K562 (cell line): Measurements from ENCODE around the gene ANTKMT. TPM values are rescaled to one million over a fixed set of nuclear protein-coding genes. Genes with fewer than 3 reads are reported as not detected.

Experiments
- AFF4 ChIP-seq: sonication (generic); formaldehyde crosslinking; IDR thresholded peaks from 2 replicates; pipeline ENCODE4 v1.8.0; 2023; ENCODE audit warnings: mild to moderate bottlenecking, missing genetic modification reagents
- ARNT ChIP-seq, 2 experiments: fragments of 450-650 bp; IDR thresholded peaks; 2 replicates each; pipeline ENCODE4 v1.6.1; 2016; ENCODE audit warnings: mild to moderate bottlenecking in 1 of 2
- BHLHE40 ChIP-seq: IDR thresholded peaks from 2 replicates; pipeline ENCODE4 v1.6.1; 2011; ENCODE audit warnings: low read length, improper control_type of control experiment
- CC2D1A ChIP-seq: fragments of 450-650 bp; IDR thresholded peaks from 2 replicates; pipeline ENCODE4 v1.6.1; 2017; ENCODE audit warnings: mild to moderate bottlenecking
- FOXJ3 ChIP-seq: sonication (generic); formaldehyde crosslinking; IDR thresholded peaks from 2 replicates; pipeline ENCODE4 v1.4.0; 2020; ENCODE audit warnings: mild to moderate bottlenecking, missing genetic modification reagents
- FUS ChIP-seq: fragments of 200-400 bp; formaldehyde crosslinking; optimal IDR thresholded peaks from 2 replicates; pipeline ENCODE3; 2017; ENCODE audit warnings: low read depth, low read length
- GATAD2B ChIP-seq: fragments of 450-650 bp; IDR thresholded peaks from 2 replicates; pipeline ENCODE4 v1.6.1; 2017; ENCODE audit warnings: mild to moderate bottlenecking, borderline replicate concordance
- HMG20B ChIP-seq: fragments of 250-450 bp; sonication (Bioruptor Pico); IDR thresholded peaks from 2 replicates; pipeline ENCODE4 v1.5.0; 2021; ENCODE audit warnings: mild to moderate bottlenecking
- HNRNPL ChIP-seq: fragments of 200-400 bp; formaldehyde crosslinking; IDR thresholded peaks from 2 replicates; pipeline ENCODE4 v1.6.1; 2017; ENCODE audit warnings: low read depth, mild to moderate bottlenecking, low read length
- NFE2 ChIP-seq: IDR thresholded peaks from 2 replicates; pipeline ENCODE4 v1.6.1; 2014; ENCODE audit warnings: antibody characterized with exemption, low read depth
- OTX1 ChIP-seq: fragments of 450-650 bp; formaldehyde crosslinking; IDR thresholded peaks from 2 replicates; pipeline ENCODE4 v1.4.0; 2022; ENCODE audit warnings: mild to moderate bottlenecking
- PHF20 ChIP-seq: fragments of 450-650 bp; IDR thresholded peaks from 2 replicates; pipeline ENCODE4 v1.6.1; 2018; ENCODE audit not compliant: partially characterized antibody
- PTBP1 ChIP-seq: fragments of 200-400 bp; formaldehyde crosslinking; IDR thresholded peaks from 2 replicates; pipeline ENCODE4 v1.6.1; 2017; ENCODE audit warnings: low read depth, low read length
- RBM22 ChIP-seq: fragments of 200-400 bp; formaldehyde crosslinking; IDR thresholded peaks from 2 replicates; pipeline ENCODE4 v1.6.1; 2018; ENCODE audit warnings: low read length, low read depth; ENCODE audit not compliant: poor library complexity, severe bottlenecking
- SMAD3 ChIP-seq: fragments of 450-650 bp; formaldehyde crosslinking; conservative IDR thresholded peaks from 2 replicates; pipeline ENCODE4 v1.4.0; 2020; ENCODE audit warnings: mild to moderate bottlenecking
- SMAD4 ChIP-seq: fragments of 250-450 bp; sonication (Bioruptor Pico); conservative IDR thresholded peaks from 2 replicates; pipeline ENCODE4 v1.8.0; 2021; ENCODE audit warnings: inconsistent platforms, mild to moderate bottlenecking, moderate library complexity
- TRIM24 ChIP-seq, 2 experiments: fragments of 450-650 bp; IDR thresholded peaks; 2 replicates each; pipeline ENCODE4 v1.6.1; 2016
- TSC22D4 ChIP-seq: fragments of 450-650 bp; IDR thresholded peaks from 2 replicates; pipeline ENCODE4 v1.6.1; 2016; ENCODE audit warnings: missing genetic modification characterization, missing biosample characterization, control low read depth
- ZFP1 ChIP-seq: fragments of 450-650 bp; formaldehyde crosslinking; IDR thresholded peaks from 2 replicates; pipeline ENCODE4 v1.4.0; 2020; ENCODE audit warnings: mild to moderate bottlenecking, mixed read lengths
- ZNF436 ChIP-seq: fragments of 250-450, 450-650 bp; sonication (Bioruptor Pico); formaldehyde crosslinking; IDR thresholded peaks from 2 replicates; pipeline ENCODE4 v1.7.0; 2020; ENCODE audit warnings: mild to moderate bottlenecking
- ZNF583 ChIP-seq: fragments of 250-450 bp; sonication (Bioruptor Pico); IDR thresholded peaks from 2 replicates; pipeline ENCODE4 v1.4.0; 2020
- polyA plus RNA-seq, 8 experiments: library from polyadenylated mRNA; depleted of rRNA in 4 of 8; stranded (reverse) in 5 of 8; unstranded in 3 of 8; fragments of >200 nt; fragmentation: Nextera tagmentation in 2 of 8; fragmentation: Illumina TruSeq in 1 of 8; extraction: Ambion mirVana in 2 of 8; extraction: Trizol in 1 of 8; gene quantifications; 2 replicates each; pipeline versions ENCODE4 v1.2.1 to v1.2.3, GENCODE V29; 2011 to 2014; ENCODE audit warnings: inconsistent platforms in 1 of 8, missing spikeins in 1 of 8
- total RNA-seq, 7 experiments: library from RNA; depleted of rRNA in 6 of 7; stranded (reverse); fragments of >200 nt in 6 of 7; fragmentation: Illumina TruSeq in 2 of 7; extraction: Trizol in 2 of 7; gene quantifications; 2 replicates each; pipeline versions ENCODE4 v1.2.1 to v1.2.3, GENCODE V29; 2011 to 2021; ENCODE audit warnings: low replicate concordance in 1 of 7
- TF ChIP-seq, protein P1 (sequence below): sonication (generic); formaldehyde crosslinking; IDR thresholded peaks from 2 replicates; pipeline ENCODE4 v1.8.0; 2022; ENCODE audit warnings: mild to moderate bottlenecking, missing genetic modification reagents, borderline replicate concordance
- TF ChIP-seq, protein P2 (sequence below): fragments of 450-650 bp; IDR thresholded peaks from 2 replicates; pipeline ENCODE4 v1.6.1; 2016; ENCODE audit warnings: low read depth, mild to moderate bottlenecking, moderate library complexity

ANTKMT gene
- total and polyA plus RNA-seq, 9 of the 15 experiments (the other 6 are each of a cell fraction or from before 2014, with no cell fraction given), result 0.58 to 217 (median 19.1) TPM

GRCh38 chr16:674968-675883, 45.7 kb upstream of the ANTKMT start, which contains the start of gene RHBDL1 (continued):
- TF ChIP-seq, protein P1, sequence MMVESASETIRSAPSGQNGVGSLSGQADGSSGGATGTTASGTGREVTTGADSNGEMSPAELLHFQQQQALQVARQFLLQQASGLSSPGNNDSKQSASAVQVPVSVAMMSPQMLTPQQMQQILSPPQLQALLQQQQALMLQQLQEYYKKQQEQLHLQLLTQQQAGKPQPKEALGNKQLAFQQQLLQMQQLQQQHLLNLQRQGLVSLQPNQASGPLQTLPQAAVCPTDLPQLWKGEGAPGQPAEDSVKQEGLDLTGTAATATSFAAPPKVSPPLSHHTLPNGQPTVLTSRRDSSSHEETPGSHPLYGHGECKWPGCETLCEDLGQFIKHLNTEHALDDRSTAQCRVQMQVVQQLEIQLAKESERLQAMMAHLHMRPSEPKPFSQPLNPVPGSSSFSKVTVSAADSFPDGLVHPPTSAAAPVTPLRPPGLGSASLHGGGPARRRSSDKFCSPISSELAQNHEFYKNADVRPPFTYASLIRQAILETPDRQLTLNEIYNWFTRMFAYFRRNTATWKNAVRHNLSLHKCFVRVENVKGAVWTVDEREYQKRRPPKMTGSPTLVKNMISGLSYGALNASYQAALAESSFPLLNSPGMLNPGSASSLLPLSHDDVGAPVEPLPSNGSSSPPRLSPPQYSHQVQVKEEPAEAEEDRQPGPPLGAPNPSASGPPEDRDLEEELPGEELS (CRISPR knock-in tag), result 0 out of 2 replicates have a peak, but pooled peaks have one; percentile 63
- no peak for TF ChIP-seq ZFP1
- peak; percentile 99 for TF ChIP-seq ZNF436 (CRISPR knock-in tag)
- TF ChIP-seq HMG20B (CRISPR knock-in tag), result no peak
- TF ChIP-seq NFE2, result 0 out of 2 replicates have a peak, but pooled peaks have one; percentile 4
- TF ChIP-seq TSC22D4 (tag), result no peak
- peak; percentile 98 for TF ChIP-seq PTBP1
- peak; percentile 77 for TF ChIP-seq RBM22
- TF ChIP-seq HNRNPL, result 0 out of 2 replicates have a peak, but pooled peaks have one; percentile 39
- peak in 1 of 2 experiments; percentile 34; a peak in 1 of 4 replicates for TF ChIP-seq TRIM24 (IDR thresholded peaks at IDR 0.05)
- 0 out of 2 replicates have a peak, but pooled peaks have one; percentile 19 for TF ChIP-seq SMAD3 (CRISPR knock-in tag)
- 0 out of 4 replicates have a peak, but pooled peaks of 1 of the 2 experiments have one; percentile 36 for TF ChIP-seq ARNT (IDR thresholded peaks at IDR 0.05)
- TF ChIP-seq SMAD4 (CRISPR knock-in tag), result peak; percentile 83
- TF ChIP-seq, protein P2, sequence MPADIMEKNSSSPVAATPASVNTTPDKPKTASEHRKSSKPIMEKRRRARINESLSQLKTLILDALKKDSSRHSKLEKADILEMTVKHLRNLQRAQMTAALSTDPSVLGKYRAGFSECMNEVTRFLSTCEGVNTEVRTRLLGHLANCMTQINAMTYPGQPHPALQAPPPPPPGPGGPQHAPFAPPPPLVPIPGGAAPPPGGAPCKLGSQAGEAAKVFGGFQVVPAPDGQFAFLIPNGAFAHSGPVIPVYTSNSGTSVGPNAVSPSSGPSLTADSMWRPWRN, result peak; percentile 58; the same call in 1 of the 2 replicates
- TF ChIP-seq BHLHE40, result 0 out of 2 replicates have a peak, but pooled peaks have one; percentile 0
- TF ChIP-seq GATAD2B, result peak; percentile 97
- no peak for TF ChIP-seq FOXJ3 (CRISPR knock-in tag)
- TF ChIP-seq AFF4, result 0 out of 2 replicates have a peak, but pooled peaks have one; percentile 14
- TF ChIP-seq CC2D1A, result no peak
- TF ChIP-seq FUS, result peak; percentile 33
- no peak for TF ChIP-seq ZNF583
- TF ChIP-seq OTX1 (CRISPR knock-in tag), result peak; percentile 73; the same call in 1 of the 2 replicates
- peak; percentile 17 for TF ChIP-seq PHF20
